Measurements from ENCODE around the gene RPL23.

Gene RPL23

GRCh38 chr17:38883592-38884526, 30.3 kb upstream of the RPL23 start:
- DNase-seq, result no peak

GRCh38 chr17:38882870-38883269, 29.3 kb upstream of the RPL23 start:
- DNase-seq, result no peak

- DNase-seq, result peak; percentile 83
Measured at GRCh38 chr17:38881600-38882191, 28.2 kb upstream of the RPL23 start.

DNA sequence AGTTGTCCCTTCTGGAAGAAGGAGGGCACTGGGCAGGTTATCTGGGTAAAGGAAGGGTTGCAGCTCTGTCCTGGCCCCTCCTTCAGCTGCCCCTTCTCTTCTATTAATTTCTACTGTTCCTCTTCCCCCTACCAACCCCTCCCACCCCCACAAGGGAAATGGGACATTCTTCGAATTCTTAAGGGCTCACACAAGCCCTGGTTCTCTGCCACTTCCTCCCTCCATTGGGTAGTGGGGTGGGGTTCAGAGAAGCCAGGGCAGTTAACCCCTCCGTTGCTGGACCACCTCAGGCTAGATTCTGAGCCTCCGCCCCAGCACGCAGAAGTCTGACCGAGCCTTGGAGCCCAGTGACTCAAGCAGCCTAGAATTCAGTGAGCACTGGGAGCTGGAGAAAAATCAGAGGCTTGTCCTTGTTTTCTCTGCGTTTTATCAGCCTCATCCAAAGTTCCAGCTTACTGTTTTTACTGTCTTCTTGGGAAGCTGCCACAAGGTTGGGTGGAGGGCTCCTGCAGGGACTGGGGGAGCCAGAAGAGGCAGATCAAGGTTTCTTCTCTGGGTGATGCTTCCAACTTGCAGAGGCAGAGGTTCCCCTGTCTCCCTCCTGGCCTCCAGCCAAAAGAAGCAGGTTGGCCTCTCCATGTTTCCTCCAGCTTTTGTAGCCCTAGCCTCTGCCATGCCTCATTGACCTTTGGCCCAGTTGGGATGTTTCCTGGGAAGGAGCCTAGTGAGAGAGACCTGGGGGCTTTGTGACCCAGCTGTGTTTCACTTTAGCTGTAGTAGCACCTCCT, 26.6 kb upstream of the RPL23 start:
- DNase-seq, result peak; percentile 83

DNA sequence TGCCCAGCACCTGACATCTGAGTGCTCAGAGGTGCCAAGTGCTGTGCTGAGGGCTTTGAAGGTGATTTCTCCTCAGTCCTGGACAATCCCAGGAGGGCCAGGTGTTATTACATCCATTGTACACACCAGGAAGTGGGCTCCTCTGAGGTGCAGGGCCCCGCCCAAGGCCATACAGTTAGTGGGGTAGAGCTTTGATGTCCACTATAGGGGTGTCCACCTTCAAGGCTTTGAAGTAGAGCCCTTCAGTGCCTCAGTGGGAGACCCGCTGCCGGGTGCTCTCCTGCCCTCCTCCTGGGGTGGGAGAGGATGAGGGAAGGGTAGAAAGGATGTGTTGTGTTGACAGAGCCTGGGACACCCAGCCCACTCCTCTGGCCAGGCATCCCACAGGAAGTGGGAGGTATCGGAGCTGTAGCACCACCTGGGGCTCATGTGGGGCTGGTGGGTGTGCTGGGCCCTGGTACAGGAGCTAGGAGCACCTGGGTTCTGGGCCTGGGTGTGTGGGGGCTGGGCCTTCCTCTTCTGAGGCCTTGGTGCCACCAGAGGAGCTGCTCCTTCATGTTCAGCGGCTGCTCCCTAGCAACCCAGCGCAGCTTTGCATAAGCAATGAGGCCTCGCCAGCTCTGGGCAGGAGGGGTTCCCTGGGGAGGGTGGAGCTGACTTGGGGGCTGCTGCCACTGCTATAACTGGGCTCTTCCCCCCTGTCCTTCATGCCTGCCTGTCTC, 23.8 kb upstream of the RPL23 start:
- no peak for DNase-seq

DNA sequence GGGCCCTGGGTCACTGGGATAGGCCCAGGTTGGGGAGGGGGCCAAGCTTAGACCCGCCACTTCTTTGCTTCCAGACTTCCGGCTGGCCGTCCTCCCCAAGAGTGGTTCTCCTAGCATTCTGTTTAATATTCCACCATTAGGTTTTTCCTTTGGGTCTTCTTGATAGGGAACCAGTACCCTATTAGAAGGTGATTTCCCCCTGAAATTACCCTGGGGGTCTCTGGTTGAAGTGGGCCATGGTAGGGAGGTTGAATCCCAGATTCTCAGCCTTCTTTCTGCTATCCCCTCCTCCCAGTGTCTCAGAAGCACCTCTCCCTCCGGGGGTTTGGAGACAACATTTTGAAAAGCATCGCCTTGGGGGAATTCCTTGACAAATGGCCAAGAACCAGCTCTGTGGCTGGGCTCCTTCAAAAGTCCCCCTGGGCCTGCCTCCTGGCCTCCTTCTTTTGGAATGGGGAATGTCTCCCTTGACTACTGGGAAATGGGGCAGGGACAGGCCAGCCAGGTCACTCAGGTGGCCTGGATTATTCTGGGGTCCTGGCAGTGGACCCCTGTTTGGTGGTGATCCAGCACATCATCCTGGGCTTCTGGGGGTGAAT, 22.1 kb upstream of the RPL23 start:
- DNase-seq, result no peak

DNA sequence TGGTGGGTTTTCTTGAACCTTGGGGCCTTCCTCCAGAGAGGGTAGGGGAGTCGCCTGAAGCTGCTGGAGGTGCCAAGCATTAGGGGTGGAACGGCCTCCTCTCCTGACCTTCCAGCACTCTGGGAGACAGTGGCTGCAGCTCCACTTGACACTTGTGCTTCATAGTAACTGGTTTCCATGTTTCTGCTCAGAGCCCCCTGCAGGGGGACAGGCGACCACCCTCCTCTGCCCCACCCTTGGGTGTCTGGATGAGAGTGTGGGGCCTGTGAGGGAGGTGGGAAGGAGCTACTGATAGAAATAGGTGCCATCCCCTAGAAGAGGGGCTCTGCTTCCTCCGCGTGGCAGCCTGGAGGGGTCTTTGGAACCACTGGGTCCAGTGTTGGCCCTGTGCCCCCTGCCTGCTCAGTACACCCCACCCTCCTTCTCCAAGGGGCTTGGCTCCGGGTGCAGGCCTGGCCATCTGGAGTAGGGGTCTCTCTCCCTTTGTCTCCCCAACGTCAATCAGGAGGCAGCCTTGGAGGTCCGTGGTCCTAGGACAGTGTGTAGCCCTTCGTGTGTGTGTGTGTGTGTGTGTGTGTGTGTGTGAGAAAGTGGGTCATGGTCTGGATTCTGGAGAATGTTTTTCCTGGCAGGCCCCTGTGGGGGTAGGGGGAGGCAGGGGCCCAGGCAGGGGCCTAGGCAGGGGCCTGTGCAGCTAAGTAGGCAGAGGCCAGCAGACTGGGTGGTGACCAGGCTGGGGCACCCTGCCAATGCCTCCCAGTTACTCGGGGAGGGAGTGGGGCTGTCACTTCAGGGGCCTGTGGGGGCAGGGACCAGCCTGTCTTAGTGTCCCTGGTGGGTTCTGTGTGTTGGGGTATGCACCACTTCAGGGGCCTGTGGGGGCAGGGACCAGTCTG, 21.2 kb upstream of the RPL23 start:
- DNase-seq, result no peak

GRCh38 chr17:38873640-38874380, 20.3 kb upstream of the RPL23 start:
- DNase-seq, result no peak

- no peak for DNase-seq
Measured at GRCh38 chr17:38872671-38873385, 19.3 kb upstream of the RPL23 start.

DNA sequence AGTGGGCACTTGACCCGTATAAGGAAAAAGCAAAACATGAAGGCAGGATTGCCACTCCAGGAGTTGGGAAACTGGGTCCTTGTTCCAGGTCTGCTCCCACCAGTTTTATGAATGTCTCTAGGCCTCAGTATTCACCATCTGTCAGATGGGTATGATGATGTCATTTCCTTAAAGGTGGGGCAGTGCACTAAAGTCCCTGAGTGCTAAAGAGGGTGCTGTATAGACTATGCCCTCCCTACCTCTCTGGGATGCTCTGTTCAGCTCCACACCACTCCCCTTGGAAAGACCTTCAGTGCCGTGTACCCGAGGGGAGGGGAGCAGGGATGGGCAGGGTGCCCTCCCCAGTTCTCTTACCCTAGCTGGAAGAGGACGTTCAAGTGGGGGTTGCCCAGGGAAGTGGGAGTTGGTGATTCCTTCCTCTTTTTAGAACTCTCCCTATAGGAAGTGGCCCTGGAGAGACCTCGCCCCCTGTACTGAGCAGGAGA, 18.5 kb upstream of the RPL23 start:
- DNase-seq, result no peak

DNA sequence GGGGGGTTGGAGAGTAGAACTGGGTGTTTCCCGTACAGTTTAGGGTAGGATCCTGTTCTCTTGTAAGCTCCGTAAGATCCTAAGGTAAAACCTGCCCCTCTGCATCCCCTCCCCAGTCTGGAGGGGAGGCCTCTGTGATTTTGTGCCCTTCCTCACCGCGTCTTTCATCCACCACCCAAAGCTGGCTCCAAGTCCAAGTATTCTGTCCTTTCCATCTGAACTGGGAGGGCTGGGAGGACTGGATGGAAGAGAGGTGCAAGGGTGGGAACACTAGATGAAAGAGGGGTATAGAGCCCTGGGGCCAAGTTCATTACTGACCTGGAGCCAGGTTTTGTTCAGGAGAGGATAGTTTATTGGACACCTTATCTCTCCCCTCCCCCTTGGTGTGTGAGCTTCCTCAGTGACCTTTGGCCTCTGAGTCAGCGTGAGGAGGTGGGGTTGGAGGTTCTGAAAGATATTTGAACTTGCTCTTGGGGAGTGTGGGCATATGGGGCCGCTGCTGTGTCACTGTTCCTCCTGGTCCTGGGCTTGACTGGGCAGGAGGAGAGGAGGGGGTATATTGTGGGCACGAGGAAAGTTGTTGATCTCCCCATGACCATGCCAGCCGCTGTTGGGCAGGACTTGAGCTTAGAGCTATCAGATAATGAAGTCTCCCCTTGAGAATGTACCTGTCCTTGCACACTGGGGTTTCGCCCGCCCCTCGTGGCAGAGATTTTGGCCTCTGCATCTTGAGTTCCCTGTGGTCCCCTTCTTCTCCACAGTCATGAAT, 17.9 kb upstream of the RPL23 start:
- no peak for DNase-seq

GRCh38 chr17:38870259-38871165, 17.0 kb upstream of the RPL23 start:
- peak; percentile 89 for DNase-seq

GRCh38 chr17:38869526-38870258, 16.2 kb upstream of the RPL23 start, which contains the start of gene LASP1:
TSS of gene LASP1 (plus strand) at chr17:38870058. CDS start at chr17:38870190, 132 bp downstream.
- DNase-seq, result peak; percentile 94

- peak; percentile 96 for DNase-seq
Measured at GRCh38 chr17:38868817-38869525, 15.4 kb upstream of the RPL23 start.

DNA sequence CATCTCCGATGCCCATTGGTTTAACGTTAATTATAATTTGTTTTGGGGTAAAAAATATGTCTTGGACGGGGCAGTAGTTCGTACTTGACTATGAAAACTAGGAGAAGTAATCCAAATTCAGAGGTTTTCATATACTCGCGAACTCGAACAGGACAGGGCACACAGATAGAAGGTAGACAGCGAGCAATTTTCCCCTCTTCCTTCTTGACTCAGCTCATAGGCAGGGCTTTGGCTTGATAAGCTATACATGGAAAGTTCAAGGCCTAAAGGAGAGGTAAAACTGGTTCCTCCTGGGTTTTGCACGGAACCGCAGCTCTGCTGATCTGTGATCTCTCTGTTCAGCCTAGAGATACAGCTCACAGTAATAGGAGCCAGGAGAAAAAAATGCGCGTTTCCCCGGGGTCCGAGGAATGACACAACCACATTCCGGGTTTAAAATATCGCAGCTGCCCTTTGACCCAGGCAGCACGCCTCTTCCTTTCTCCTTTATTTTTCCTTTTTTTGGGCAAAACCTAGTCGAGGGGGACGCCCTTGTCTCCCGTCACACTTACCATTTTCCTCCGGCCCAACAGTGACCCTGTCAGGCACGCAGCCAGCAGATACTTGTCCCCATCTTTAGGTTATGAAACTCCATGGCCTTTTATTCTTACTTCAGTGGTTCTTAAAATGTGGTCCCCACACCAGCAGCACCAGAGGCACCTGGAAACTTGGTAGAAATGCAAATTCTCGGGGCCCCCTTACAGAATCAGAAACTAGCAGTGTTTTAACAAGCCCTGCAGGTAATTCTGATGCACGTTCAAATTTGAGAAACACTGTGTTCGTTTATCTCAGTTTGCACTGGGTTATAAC, 14.7 kb upstream of the RPL23 start:
- DNase-seq, result peak; percentile 55

All from right hindlimb (tissue), 1 donor.